Bronchial smooth muscle cell (primary cell): ENCODE data around the gene TSHZ1. TPM values are rescaled to one million over a fixed set of nuclear protein-coding genes. Genes with fewer than 3 reads are reported as not detected.

Experiments used
- total RNA-seq: library from RNA; depleted of rRNA; stranded (reverse); fragments of >200 nt; gene quantifications from 2 replicates; pipeline ENCODE4 v1.2.1, GENCODE V29; 2014

Gene TSHZ1
- total RNA-seq: 3.2 and 3.3 TPM in 2 replicates

DNA sequence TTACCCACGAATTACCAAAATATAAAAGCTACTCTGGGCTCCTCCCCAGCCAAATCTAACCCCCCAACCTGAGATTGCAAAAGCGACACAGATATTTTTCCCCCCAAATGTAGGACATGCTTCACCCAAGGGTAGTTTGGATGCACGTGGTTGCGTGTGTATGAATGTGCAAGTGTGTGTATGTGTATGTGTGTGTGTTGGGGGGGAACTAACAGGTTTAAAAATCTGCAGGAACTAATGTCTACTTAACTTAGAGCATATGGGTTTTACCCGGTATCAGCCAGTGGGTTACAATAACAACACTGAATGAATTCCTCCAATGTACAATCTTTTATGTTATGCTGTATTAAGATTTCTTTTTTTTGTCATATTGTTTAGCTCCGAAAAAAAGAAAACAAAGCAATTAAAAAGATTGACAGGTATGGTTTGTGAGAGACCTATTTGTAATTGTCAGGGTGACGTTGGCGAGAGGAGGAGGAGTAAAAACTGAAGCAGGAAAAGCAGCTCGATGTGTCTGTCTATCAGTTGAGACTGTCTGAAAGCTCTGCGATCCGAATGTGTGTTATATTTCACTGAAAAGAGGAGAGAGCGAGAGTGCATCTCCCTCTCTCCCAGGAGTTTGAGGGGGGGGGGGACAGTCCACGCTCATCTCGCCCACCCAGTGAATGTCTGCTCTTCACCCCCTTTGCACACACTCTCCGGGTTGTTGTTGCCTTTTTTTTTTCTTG lies at the start of gene TSHZ1:
TSS of gene TSHZ1 (plus strand) at position 524 of the 728 bp plus-strand sequence. CDS start 1,080 bp downstream, outside the sequence.

GRCh38 chr18:75209129-75209950 lies 1.3 kb upstream of the TSHZ1 start, which contains the start of gene PTGR3:
Gene PTGR3 (minus strand): TSS chr18:75209139. CDS start chr18:75209058, 81 bp downstream.

Other genes with a start within 250 kb of the TSHZ1 start
- 5.4 and 6.5 TPM in 2 replicates for gene PTGR3, start 1.7 kb upstream of the TSHZ1 start, total RNA-seq
- gene SMIM21, start 216.9 kb downstream of the TSHZ1 start, total RNA-seq: not detected in 2 replicates